Occipital lobe (tissue), 2 donors: ENCODE results near the gene ACVR1. TPM values are rescaled to one million over a fixed set of nuclear protein-coding genes. Genes with fewer than 3 reads are reported as not detected.

Experiments
- DNase-seq: peaks from one replicate; lab custom pipeline; 2025; lab: John Stamatoyannopoulos, UW
- total RNA-seq: library from RNA; depleted of rRNA; stranded (reverse); fragments of >200 nt; gene quantifications from one replicate; pipeline ENCODE4 v1.2.3, GENCODE V29; 2014

The ACVR1 gene
- total RNA-seq, 1 donor from 2014 or later, result 20.3 TPM

- DNase-seq, result no peak
Observed at GRCh38 chr2:157793053-157793612, 83.0 kb downstream of the ACVR1 start.

GRCh38 chr2:157792335-157793052, 83.6 kb downstream of the ACVR1 start:
- no peak for DNase-seq

GRCh38 chr2:157790780-157791179, 85.3 kb downstream of the ACVR1 start:
- DNase-seq, result no peak

GRCh38 chr2:157789933-157790511, 86.1 kb downstream of the ACVR1 start:
- no peak for DNase-seq

GRCh38 chr2:157789256-157789655, 86.9 kb downstream of the ACVR1 start:
- DNase-seq, result no peak

GRCh38 chr2:157788201-157788600, 87.9 kb downstream of the ACVR1 start:
- no peak for DNase-seq

GRCh38 chr2:157787364-157787938, 88.7 kb downstream of the ACVR1 start:
- DNase-seq, result no peak

- no peak for DNase-seq
Observed at GRCh38 chr2:157786663-157787363, 89.3 kb downstream of the ACVR1 start.

- no peak for DNase-seq
Observed at GRCh38 chr2:157785866-157786662, 90.1 kb downstream of the ACVR1 start.

GRCh38 chr2:157785200-157785599, 90.9 kb downstream of the ACVR1 start:
- no peak for DNase-seq

GRCh38 chr2:157784823-157785175, 91.3 kb downstream of the ACVR1 start:
- DNase-seq, result no peak

GRCh38 chr2:157784169-157784822, 91.8 kb downstream of the ACVR1 start:
- DNase-seq, result peak; percentile 14

- no peak for DNase-seq
Observed at GRCh38 chr2:157783245-157783644, 92.9 kb downstream of the ACVR1 start.

- no peak for DNase-seq
Observed at GRCh38 chr2:157782057-157782845, 93.9 kb downstream of the ACVR1 start.

- no peak for DNase-seq
Observed at GRCh38 chr2:157780211-157780610, 95.9 kb downstream of the ACVR1 start.

- no peak for DNase-seq
Observed at GRCh38 chr2:157779794-157780193, 96.3 kb downstream of the ACVR1 start.

- no peak for DNase-seq
Observed at GRCh38 chr2:157777427-157777826, 98.7 kb downstream of the ACVR1 start.

- DNase-seq, result no peak
Observed at GRCh38 chr2:157771234-157771633, 104.9 kb downstream of the ACVR1 start.

GRCh38 chr2:157769856-157770255, 106.3 kb downstream of the ACVR1 start:
- DNase-seq, result no peak

GRCh38 chr2:157764386-157764785, 111.7 kb downstream of the ACVR1 start:
- no peak for DNase-seq
